Naive thymus-derived CD4-positive, alpha-beta T cell (primary cell): ENCODE measurements around the gene DTD1. TPM values are rescaled to one million over a fixed set of nuclear protein-coding genes. Genes with fewer than 3 reads are reported as not detected.

Experiments used
- ATAC-seq: fragments of 150-1000 bp; cut with Tn5 transposase; 2 replicates; pipeline ENCODE4 v1.10.0; 2021; ENCODE audit warnings: mild to moderate bottlenecking, moderate library complexity
- CTCF ChIA-PET: fragments of 350-600 bp; sonication (Branson Sonifier 250); formaldehyde crosslinking; loops from one replicate; lab custom pipeline; 2021; ENCODE audit warnings: antibody characterized with exemption; lab: Charles Lee
- POLR2A ChIA-PET: fragments of 350-600 bp; sonication (Branson Sonifier 250); formaldehyde crosslinking; loops from one replicate; lab custom pipeline; 2021; ENCODE audit warnings: antibody characterized with exemption, inconsistent platforms; lab: Charles Lee
- DNase-seq, 9 donors: peaks; one replicate each; pipeline versions ENCODE4 v3.0.0 to v3.0.0-alpha.2; 2020 to 2022; ENCODE audit warnings: mixed read lengths in 1 of 9
- H3K27ac ChIP-seq: one replicate; pipeline ENCODE4 v1.7.0; 2013; ENCODE audit warnings: mild to moderate bottlenecking, low read depth, low read length, moderate library complexity
- H3K27me3 ChIP-seq, 2 donors: one replicate each; pipeline ENCODE4 v1.7.0; 2013; ENCODE audit warnings: low read length in 2 of 2, mild to moderate bottlenecking in 2 of 2, moderate library complexity in 2 of 2; ENCODE audit not compliant: control insufficient read depth in 2 of 2, insufficient read depth in 2 of 2
- H3K36me3 ChIP-seq, 3 experiments: 1 replicate in 2 of 3; 2 replicates in 1 of 3; pipeline ENCODE4 v1.7.0; 2013; ENCODE audit warnings: low read length in 3 of 3, mild to moderate bottlenecking in 3 of 3, moderate library complexity in 1 of 3; ENCODE audit not compliant: insufficient read depth in 3 of 3, control insufficient read depth in 2 of 3
- H3K4me1 ChIP-seq, 2 donors: one replicate each; pipeline ENCODE4 v1.7.0; 2013; ENCODE audit warnings: low read length in 2 of 2, mild to moderate bottlenecking in 2 of 2, moderate library complexity in 1 of 2; ENCODE audit not compliant: control insufficient read depth in 2 of 2, insufficient read depth in 2 of 2
- H3K4me3 ChIP-seq: 2 replicates; pipeline ENCODE4 v1.7.0; 2013; ENCODE audit warnings: mild to moderate bottlenecking, low read length
- H3K9me3 ChIP-seq, 3 experiments: 1 replicate in 2 of 3; 2 replicates in 1 of 3; pipeline ENCODE4 v1.7.0; 2013; ENCODE audit warnings: low read length in 3 of 3; ENCODE audit not compliant: control insufficient read depth in 2 of 3
- H3K27ac Mint-ChIP-seq, 9 donors: one replicate each; pipeline ENCODE4 v1.8.0; 2020 to 2022; ENCODE audit warnings: mixed read lengths in 9 of 9, mild to moderate bottlenecking in 8 of 9, moderate library complexity in 5 of 9, inconsistent platforms in 2 of 9
- H3K27me3 Mint-ChIP-seq, 5 donors: one replicate each; pipeline ENCODE4 v1.8.0; 2021 to 2022; ENCODE audit warnings: mixed read lengths in 5 of 5, mild to moderate bottlenecking in 1 of 5
- H3K36me3 Mint-ChIP-seq, 5 donors: one replicate each; pipeline ENCODE4 v1.8.0; 2020 to 2022; ENCODE audit warnings: mixed read lengths in 5 of 5, mild to moderate bottlenecking in 3 of 5, inconsistent platforms in 1 of 5
- H3K4me1 Mint-ChIP-seq, 7 donors: one replicate each; pipeline ENCODE4 v1.8.0; 2020 to 2022; ENCODE audit warnings: mixed read lengths in 7 of 7, mild to moderate bottlenecking in 3 of 7, inconsistent platforms in 1 of 7
- H3K4me3 Mint-ChIP-seq, 10 donors: one replicate each; pipeline ENCODE4 v1.8.0; 2020 to 2022; ENCODE audit warnings: mild to moderate bottlenecking in 10 of 10, mixed read lengths in 10 of 10, moderate library complexity in 6 of 10, inconsistent platforms in 2 of 10
- H3K9me3 Mint-ChIP-seq, 11 donors: one replicate each; pipeline ENCODE4 v1.8.0; 2020 to 2022; ENCODE audit warnings: mixed read lengths in 11 of 11, mild to moderate bottlenecking in 4 of 11, inconsistent platforms in 1 of 11, moderate library complexity in 1 of 11
- intact Hi-C, 2 donors: fragments of 100-400 bp; cut with micrococcal nuclease; formaldehyde crosslinking; loops; one replicate each; pipeline ENCODE4 v1.15.1; 2023
- polyA plus RNA-seq, 2 donors: library from polyadenylated mRNA; unstranded; fragments of 300-500 nt; fragmentation: Illumina TruSeq; gene quantifications; one replicate each; pipeline ENCODE4 v1.2.3, GENCODE V29; 2021
- total RNA-seq, 6 experiments: library from RNA in 5 of 6; stranded (reverse) in 5 of 6; gene quantifications; 1 replicate in 5 of 6; 2 replicates in 1 of 6; pipeline ENCODE4 v1.2.3 and lab custom pipeline; 2021 to 2026

The DTD1 gene
- total RNA-seq (10 to 100 TPM; 12.7 to 24.4 (median 16.6) TPM), polyA plus RNA-seq (10 to 100 TPM; 33.4 to 42.5 TPM), total RNA-seq (lab: John Stamatoyannopoulos, UW) (2.8 reads per million, percentile 15 among the genes with 10 or more reads in this experiment)

- intact Hi-C loops, result loop anchor here (1.0 to 5.0 kb wide), 10 partner anchors 21 to 1429 kb away; partner anchors contain the start of genes DZANK1 (in 2 of the 2), POLR3F (in 2 of the 2), SEC23B (in 2 of the 2) and SMIM26 (in 2 of the 2)
- Mint-ChIP-seq H3K36me3 (peaks cover 0 to 4% (median 0%) of the 10 kb centered on the region in 5 donors), H3K4me1 (peaks cover 16 to 39% (median 27%) of the 10 kb centered on the region in 7 donors), H3K27me3 (peaks cover 0 to 11% (median 9%) of the 10 kb centered on the region in 5 donors), H3K4me3 (peak within 1 kb of the TSS; percentile 83 to 99 (median 91)), H3K9me3 (no peaks in the 10 kb centered on the region), H3K27ac (peak within 1 kb of the TSS; percentile 80 to 94 (median 91))
- ATAC-seq (peak; percentile 92), DNase-seq (peak; percentile 29 to 93 (median 53))
- Histone ChIP-seq H3K9me3 (no peaks in the 10 kb centered on the region), H3K36me3 (no peaks in the 10 kb centered on the region), H3K27ac (peak within 1 kb of the TSS; percentile 74), H3K4me1 (peaks cover 0 to 4% of the 10 kb centered on the region in 2 donors), H3K27me3 (no peaks in the 10 kb centered on the region), H3K4me3 (peak within 1 kb of the TSS; percentile 68)
- ChIA-PET POLR2A (interaction anchor here (0.6 to 1.9 kb wide), 6 partner anchors 9 to 523 kb away, joined by 3 to 15 read pairs (median 4); partner anchors contain the start of genes SEC23B and SMIM26), CTCF (interaction anchor here (1.1 kb wide), 1 partner anchor 81 kb away, joined by 3 read pairs; the partner anchor contains the start of gene SEC23B)
These were observed at the start of gene DTD1 for GRCh38 chr20:18587665-18588573. DTD1 (plus strand) TSS chr20:18588054; CDS start chr20:18588073, 19 bp downstream.

GRCh38 chr20:18541741-18542140 is 46.1 kb upstream of the DTD1 start:
- intact Hi-C loops, result no loop called here
- Mint-ChIP-seq H3K9me3 (peaks cover 0 to 2% (median 0%) of the 10 kb centered on the region in 11 donors), H3K4me3 (no peak overlapping the region), H3K4me1 (peaks cover 0 to 8% (median 0%) of the 10 kb centered on the region in 7 donors), H3K36me3 (peaks cover 34 to 69% (median 39%) of the 10 kb centered on the region in 5 donors), H3K27me3 (no peaks in the 10 kb centered on the region), H3K27ac (no peak overlapping the region)
- Histone ChIP-seq H3K27me3 (no peaks in the 10 kb centered on the region), H3K4me3 (no peak overlapping the region), H3K27ac (no peak overlapping the region), H3K4me1 (no peaks in the 10 kb centered on the region), H3K9me3 (no peaks in the 10 kb centered on the region), H3K36me3 (peaks cover 0 to 66% (median 9%) of the 10 kb centered on the region in 3 experiments)
- no peak for DNase-seq
- ChIA-PET POLR2A (no interaction called here), CTCF (no interaction called here)
- ATAC-seq, result no peak

DNA sequence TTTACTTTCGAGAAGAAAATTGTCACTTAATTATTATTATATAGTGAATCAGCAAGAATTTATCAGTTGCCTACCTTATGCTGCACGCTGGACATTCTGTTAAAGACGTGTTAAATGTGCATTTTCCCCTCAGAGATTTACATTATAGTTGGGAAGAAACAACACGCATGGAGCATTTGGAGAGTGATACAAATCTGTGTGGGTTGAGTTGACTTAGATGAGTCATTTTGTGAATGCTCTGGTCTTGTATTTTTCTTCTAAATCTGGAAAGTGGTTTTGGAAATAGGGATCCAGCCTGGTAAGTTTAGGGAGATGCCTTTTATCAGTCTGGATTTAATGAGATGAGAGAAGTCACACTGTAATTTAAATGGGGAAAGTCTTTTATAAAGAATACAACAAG is 44.6 kb upstream of the DTD1 start:
- H3K4me1 Mint-ChIP-seq, result peaks cover 0 to 8% (median 0%) of the 10 kb centered on the region in 7 donors
- peaks cover 5 to 74% (median 12%) of the 10 kb centered on the region in 3 experiments for H3K36me3 ChIP-seq
- H3K4me3 ChIP-seq, result no peak overlapping the region
- H3K27me3 Mint-ChIP-seq, result no peaks in the 10 kb centered on the region
- H3K27ac Mint-ChIP-seq, result peak overlapping the region in 1 of 9 donors; percentile 23
- no peak for DNase-seq
- no peaks in the 10 kb centered on the region for H3K9me3 Mint-ChIP-seq
- H3K27ac ChIP-seq, result no peak overlapping the region
- H3K27me3 ChIP-seq, result no peaks in the 10 kb centered on the region
- no peak overlapping the region for H3K4me3 Mint-ChIP-seq
- ChIA-PET CTCF (no interaction called here), POLR2A (no interaction called here)
- ATAC-seq, result no peak
- H3K4me1 ChIP-seq, result no peaks in the 10 kb centered on the region
- no peaks in the 10 kb centered on the region for H3K9me3 ChIP-seq
- intact Hi-C loops, result no loop called here
- H3K36me3 Mint-ChIP-seq, result peaks cover 30 to 68% (median 38%) of the 10 kb centered on the region in 5 donors

GRCh38 chr20:18543932-18544331 is 43.9 kb upstream of the DTD1 start:
- DNase-seq (no peak), ATAC-seq (no peak)
- H3K27me3 ChIP-seq, result no peaks in the 10 kb centered on the region
- H3K4me1 Mint-ChIP-seq, result peaks cover 0 to 10% (median 0%) of the 10 kb centered on the region in 7 donors
- no peak overlapping the region for H3K4me3 ChIP-seq
- H3K27me3 Mint-ChIP-seq, result no peaks in the 10 kb centered on the region
- no peaks in the 10 kb centered on the region for H3K4me1 ChIP-seq
- no peaks in the 10 kb centered on the region for H3K9me3 ChIP-seq
- H3K4me3 Mint-ChIP-seq, result no peak overlapping the region
- intact Hi-C loops, result no loop called here
- no peak overlapping the region for H3K27ac ChIP-seq
- peaks cover 34 to 73% (median 39%) of the 10 kb centered on the region in 5 donors for H3K36me3 Mint-ChIP-seq
- H3K9me3 Mint-ChIP-seq, result no peaks in the 10 kb centered on the region
- POLR2A ChIA-PET, result no interaction called here
- H3K27ac Mint-ChIP-seq, result peak overlapping the region in 2 of 9 donors; percentile 23 to 43
- H3K36me3 ChIP-seq, result peaks cover 5 to 82% (median 12%) of the 10 kb centered on the region in 3 experiments
- CTCF ChIA-PET, result no interaction called here

DNA sequence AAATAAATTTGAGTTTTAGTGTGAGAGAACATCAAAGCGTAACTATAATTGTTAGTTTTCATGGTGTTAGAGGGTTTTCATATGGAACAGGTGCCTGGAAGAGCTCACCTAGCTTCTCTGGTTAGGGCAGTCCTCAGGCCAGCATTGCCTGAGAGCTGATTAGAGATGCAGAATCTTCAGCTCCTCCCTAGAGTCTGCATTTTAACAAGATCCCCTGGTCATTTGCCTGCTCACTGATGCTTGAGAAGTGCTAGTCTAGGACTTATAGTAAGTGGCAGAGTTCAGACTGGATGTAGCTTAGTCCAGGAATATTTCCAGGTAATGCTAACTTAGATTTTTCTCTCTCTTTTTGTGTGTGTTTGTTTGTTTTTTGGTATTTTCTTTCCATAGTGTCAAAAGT is 42.3 kb upstream of the DTD1 start:
- POLR2A ChIA-PET, result no interaction called here
- peaks cover 29 to 69% (median 34%) of the 10 kb centered on the region in 5 donors for H3K36me3 Mint-ChIP-seq

DNA sequence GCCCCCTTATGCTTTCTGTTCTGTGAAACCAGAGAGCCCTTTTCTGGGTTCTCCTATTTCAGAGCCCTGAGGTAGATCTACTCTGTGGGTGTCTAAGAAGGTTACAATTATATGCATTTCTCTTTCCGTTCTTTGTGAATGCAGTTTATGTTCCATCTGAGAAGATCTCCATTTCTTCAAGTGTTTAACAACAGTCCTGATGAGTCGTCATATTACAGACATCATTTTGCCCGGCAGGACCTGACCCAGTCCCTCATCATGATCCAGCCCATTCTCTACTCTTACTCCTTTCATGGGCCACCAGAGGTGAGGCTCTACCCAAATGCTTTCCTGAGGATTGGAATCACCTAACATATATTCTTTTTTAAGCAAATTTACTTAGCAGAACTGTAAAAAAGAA is 39.4 kb upstream of the DTD1 start:
- no peak overlapping the region for H3K4me3 ChIP-seq
- H3K4me1 Mint-ChIP-seq, result peaks cover 0 to 2% (median 0%) of the 10 kb centered on the region in 7 donors
- no peaks in the 10 kb centered on the region for H3K9me3 Mint-ChIP-seq
- no peaks in the 10 kb centered on the region for H3K27me3 ChIP-seq
- H3K36me3 ChIP-seq, result peaks cover 13 to 74% (median 14%) of the 10 kb centered on the region in 3 experiments
- DNase-seq (no peak), ATAC-seq (no peak)
- intact Hi-C loops, result no loop called here
- H3K36me3 Mint-ChIP-seq, result peaks cover 24 to 50% (median 30%) of the 10 kb centered on the region in 5 donors
- H3K27me3 Mint-ChIP-seq, result no peaks in the 10 kb centered on the region
- H3K4me3 Mint-ChIP-seq, result no peak overlapping the region
- no peaks in the 10 kb centered on the region for H3K9me3 ChIP-seq
- ChIA-PET POLR2A (no interaction called here), CTCF (no interaction called here)
- H3K27ac Mint-ChIP-seq, result peak overlapping the region in 2 of 9 donors; percentile 60 to 67
- H3K27ac ChIP-seq, result no peak overlapping the region
- no peaks in the 10 kb centered on the region for H3K4me1 ChIP-seq

More for the DNA sequence above, 42.3 kb upstream of the DTD1 start:
- H3K27ac ChIP-seq, result no peak overlapping the region
- H3K4me3 ChIP-seq, result no peak overlapping the region
- peaks cover 6 to 84% (median 12%) of the 10 kb centered on the region in 3 experiments for H3K36me3 ChIP-seq
- ATAC-seq (no peak), DNase-seq (no peak)
- CTCF ChIA-PET, result no interaction called here
- H3K4me1 ChIP-seq, result no peaks in the 10 kb centered on the region
- H3K4me1 Mint-ChIP-seq, result peaks cover 0 to 6% (median 0%) of the 10 kb centered on the region in 7 donors
- no peaks in the 10 kb centered on the region for H3K27me3 ChIP-seq
- no peaks in the 10 kb centered on the region for H3K9me3 Mint-ChIP-seq
- intact Hi-C loops, result no loop called here
- H3K27me3 Mint-ChIP-seq, result no peaks in the 10 kb centered on the region
- no peak overlapping the region for H3K4me3 Mint-ChIP-seq
- no peaks in the 10 kb centered on the region for H3K9me3 ChIP-seq
- peak overlapping the region in 1 of 9 donors; percentile 34 for H3K27ac Mint-ChIP-seq
